Measurements from ENCODE around the gene MED9.

DNA sequence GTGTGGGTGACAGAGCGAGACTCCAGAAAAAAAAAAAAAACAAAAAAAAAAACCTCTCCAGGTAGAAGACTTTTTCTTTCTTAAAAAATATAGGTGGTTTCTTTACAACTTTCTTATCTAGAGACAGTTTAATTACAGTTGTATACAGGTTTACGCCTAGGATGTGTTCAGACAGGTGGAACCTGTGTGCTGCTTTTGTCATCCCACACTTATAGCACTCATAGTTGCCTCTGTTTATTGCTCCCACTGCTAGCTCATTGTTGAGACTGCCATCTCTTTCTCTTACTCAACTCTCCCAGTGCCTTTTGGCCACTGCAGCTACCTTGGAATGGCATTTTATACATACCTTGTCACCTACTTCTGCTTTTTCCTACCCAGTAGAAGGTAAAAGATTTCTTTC is 19.1 kb upstream of the MED9 start:
- TF ChIP-seq, protein P1, sequence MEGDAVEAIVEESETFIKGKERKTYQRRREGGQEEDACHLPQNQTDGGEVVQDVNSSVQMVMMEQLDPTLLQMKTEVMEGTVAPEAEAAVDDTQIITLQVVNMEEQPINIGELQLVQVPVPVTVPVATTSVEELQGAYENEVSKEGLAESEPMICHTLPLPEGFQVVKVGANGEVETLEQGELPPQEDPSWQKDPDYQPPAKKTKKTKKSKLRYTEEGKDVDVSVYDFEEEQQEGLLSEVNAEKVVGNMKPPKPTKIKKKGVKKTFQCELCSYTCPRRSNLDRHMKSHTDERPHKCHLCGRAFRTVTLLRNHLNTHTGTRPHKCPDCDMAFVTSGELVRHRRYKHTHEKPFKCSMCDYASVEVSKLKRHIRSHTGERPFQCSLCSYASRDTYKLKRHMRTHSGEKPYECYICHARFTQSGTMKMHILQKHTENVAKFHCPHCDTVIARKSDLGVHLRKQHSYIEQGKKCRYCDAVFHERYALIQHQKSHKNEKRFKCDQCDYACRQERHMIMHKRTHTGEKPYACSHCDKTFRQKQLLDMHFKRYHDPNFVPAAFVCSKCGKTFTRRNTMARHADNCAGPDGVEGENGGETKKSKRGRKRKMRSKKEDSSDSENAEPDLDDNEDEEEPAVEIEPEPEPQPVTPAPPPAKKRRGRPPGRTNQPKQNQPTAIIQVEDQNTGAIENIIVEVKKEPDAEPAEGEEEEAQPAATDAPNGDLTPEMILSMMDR (IDR thresholded peaks at IDR 0.05): no peak
- TF ChIP-seq EP300 (IDR thresholded peaks at IDR 0.05): no peak
